Ectodermal cell (in vitro differentiated cells): ENCODE data around the gene STAB1.

ENCODE experiments used
- H3K27ac ChIP-seq: 2 replicates; pipeline ENCODE4 v1.7.0; 2013; ENCODE audit warnings: mild to moderate bottlenecking, low read depth, low read length; ENCODE audit not compliant: insufficient read depth, poor library complexity, severe bottlenecking
- H3K27me3 ChIP-seq: 2 replicates; pipeline ENCODE4 v1.7.0; 2013; ENCODE audit warnings: mild to moderate bottlenecking, low read length; ENCODE audit not compliant: insufficient read depth, control insufficient read depth, poor library complexity, severe bottlenecking
- H3K36me3 ChIP-seq: one replicate; pipeline ENCODE4 v1.7.0; 2013; ENCODE audit warnings: low read length; ENCODE audit not compliant: control insufficient read depth, insufficient read depth
- H3K4me1 ChIP-seq: one replicate; pipeline ENCODE4 v1.7.0; 2013; ENCODE audit warnings: low read length; ENCODE audit not compliant: control insufficient read depth, insufficient read depth
- H3K4me3 ChIP-seq: 2 replicates; pipeline ENCODE4 v1.7.0; 2013; ENCODE audit warnings: low read depth, low read length, control low read depth; ENCODE audit not compliant: insufficient read depth
- H3K9me3 ChIP-seq: 2 replicates; pipeline ENCODE4 v1.7.0; 2013; ENCODE audit warnings: mild to moderate bottlenecking, low read length, moderate library complexity; ENCODE audit not compliant: control insufficient read depth
- WGBS, 2 experiments: methylation state at CpG; one replicate each; pipeline ENCODE4 v1.1.7; 2013; ENCODE audit warnings: missing lambda C conversion rate in 2 of 2; 5-methylcytosine and 5-hydroxymethylcytosine counted together

Gene STAB1

GRCh38 chr3:52517796-52518722 is 22.9 kb downstream of the STAB1 start:
- Histone ChIP-seq H3K4me3 (no peak overlapping the region), H3K36me3 (no peaks in the 10 kb centered on the region), H3K27me3 (peaks cover 7% of the 10 kb centered on the region), H3K9me3 (no peaks in the 10 kb centered on the region), H3K27ac (no peak overlapping the region), H3K4me1 (no peaks in the 10 kb centered on the region)
- 89% methylated on average over 25 of the region's 25 CpGs for WGBS, 2 experiments

GRCh38 chr3:52518723-52519444 is 23.7 kb downstream of the STAB1 start:
- peaks cover 5% of the 10 kb centered on the region for H3K36me3 ChIP-seq
- no peak overlapping the region for H3K27ac ChIP-seq
- no peak overlapping the region for H3K4me3 ChIP-seq
- 57% methylated on average over 50 of the region's 50 CpGs for WGBS, 2 experiments
- H3K4me1 ChIP-seq: no peaks in the 10 kb centered on the region
- H3K9me3 ChIP-seq: no peaks in the 10 kb centered on the region
- peaks cover 7% of the 10 kb centered on the region for H3K27me3 ChIP-seq

GRCh38 chr3:52519445-52520140 is 24.5 kb downstream of the STAB1 start:
- Histone ChIP-seq H3K4me3 (no peak overlapping the region), H3K4me1 (no peaks in the 10 kb centered on the region), H3K27ac (no peak overlapping the region), H3K36me3 (peaks cover 12% of the 10 kb centered on the region), H3K27me3 (peaks cover 7% of the 10 kb centered on the region), H3K9me3 (no peaks in the 10 kb centered on the region)
- 90% methylated on average over 22 of the region's 22 CpGs for WGBS, 2 experiments

GRCh38 chr3:52520141-52520667 is 25.1 kb downstream of the STAB1 start:
- Histone ChIP-seq H3K36me3 (peaks cover 16% of the 10 kb centered on the region), H3K4me3 (no peak overlapping the region), H3K27ac (no peak overlapping the region), H3K4me1 (no peaks in the 10 kb centered on the region), H3K9me3 (no peaks in the 10 kb centered on the region), H3K27me3 (peaks cover 7% of the 10 kb centered on the region)
- 93 to 96% methylated on average over 14 of the region's 14 CpGs for WGBS, 2 experiments

- no peaks in the 10 kb centered on the region for H3K9me3 ChIP-seq
- WGBS, 2 experiments: 91 to 94% methylated on average over 20 of the region's 20 CpGs
- peaks cover 7% of the 10 kb centered on the region for H3K27me3 ChIP-seq
- H3K4me1 ChIP-seq: no peaks in the 10 kb centered on the region
- H3K4me3 ChIP-seq: no peak overlapping the region
- no peak overlapping the region for H3K27ac ChIP-seq
- H3K36me3 ChIP-seq: peaks cover 18% of the 10 kb centered on the region
Measured at GRCh38 chr3:52520716-52521487, 25.8 kb downstream of the STAB1 start.

- Histone ChIP-seq H3K27ac (no peak overlapping the region), H3K27me3 (peaks cover 7% of the 10 kb centered on the region), H3K4me1 (no peaks in the 10 kb centered on the region), H3K36me3 (peaks cover 18% of the 10 kb centered on the region), H3K4me3 (no peak overlapping the region), H3K9me3 (no peaks in the 10 kb centered on the region)
- WGBS, 2 experiments: 93 to 94% methylated on average over 8 of the region's 8 CpGs
Measured at GRCh38 chr3:52521488-52521824, 26.3 kb downstream of the STAB1 start.

- no peak overlapping the region for H3K4me3 ChIP-seq
- H3K27me3 ChIP-seq: peaks cover 7% of the 10 kb centered on the region
- WGBS, 2 experiments: 95% methylated on average over 33 of the region's 33 CpGs
- no peak overlapping the region for H3K27ac ChIP-seq
- no peaks in the 10 kb centered on the region for H3K4me1 ChIP-seq
- peaks cover 21% of the 10 kb centered on the region for H3K36me3 ChIP-seq
- H3K9me3 ChIP-seq: no peaks in the 10 kb centered on the region
Measured at GRCh38 chr3:52521881-52522650, 26.9 kb downstream of the STAB1 start.

GRCh38 chr3:52522651-52523251 is 27.6 kb downstream of the STAB1 start:
- no peak overlapping the region for H3K4me3 ChIP-seq
- H3K9me3 ChIP-seq: no peaks in the 10 kb centered on the region
- H3K27me3 ChIP-seq: peaks cover 7% of the 10 kb centered on the region
- H3K36me3 ChIP-seq: peaks cover 26% of the 10 kb centered on the region
- WGBS, 2 experiments: 93 to 95% methylated on average over 14 of the region's 14 CpGs
- H3K4me1 ChIP-seq: no peaks in the 10 kb centered on the region
- H3K27ac ChIP-seq: no peak overlapping the region
